Gastrocnemius medialis (tissue), 4 donors: Measurements from ENCODE around the gene LRRFIP1. TPM values are rescaled to one million over a fixed set of nuclear protein-coding genes. Genes with fewer than 3 reads are reported as not detected.

Experiments
- ATAC-seq, 2 donors: fragments of 150-250 bp; one replicate each; pipeline ENCODE4 v1.9.1; 2016
- DNase-seq, 2 donors: peaks; one replicate each; pipeline ENCODE4 v3.0.0-alpha.2; 2019
- H3K27ac ChIP-seq, 4 donors: fragments of 200-600 bp; sonication (generic); 1 replicate in 1 of 4; 2 replicates in 3 of 4; pipeline ENCODE4 v1.5.1; 2016 to 2018; ENCODE audit warnings: mild to moderate bottlenecking in 2 of 4, moderate library complexity in 1 of 4
- H3K27me3 ChIP-seq, 3 donors: fragments of 200-600 bp; sonication (generic) in 2 of 3; 1 replicate in 1 of 3; 2 replicates in 2 of 3; pipeline versions ENCODE4 v1.5.1 to v1.6.0; 2016 to 2019; ENCODE audit warnings: mild to moderate bottlenecking in 1 of 3, moderate library complexity in 1 of 3
- H3K36me3 ChIP-seq, 2 donors: fragments of 200-600 bp; sonication (generic) in 1 of 2; one replicate each; pipeline ENCODE4 v1.5.1; 2017 to 2018
- H3K4me1 ChIP-seq, 2 donors: fragments of 200-600 bp; sonication (generic) in 1 of 2; one replicate each; pipeline ENCODE4 v1.5.1; 2016 to 2017; ENCODE audit warnings: mild to moderate bottlenecking in 2 of 2
- H3K4me3 ChIP-seq, 4 donors: fragments of 200-600 bp; sonication (generic) in 3 of 4; 1 replicate in 1 of 4; 2 replicates in 3 of 4; pipeline ENCODE4 v1.5.1; 2016 to 2019; ENCODE audit warnings: mild to moderate bottlenecking in 2 of 4
- H3K9me3 ChIP-seq, 3 donors: fragments of 200-600 bp; sonication (generic) in 2 of 3; 1 replicate in 1 of 3; 2 replicates in 2 of 3; pipeline ENCODE4 v1.5.1; 2016 to 2019
- POLR2A ChIP-seq, 2 donors: fragments of 450-650 bp; IDR thresholded peaks; one replicate each; pipeline ENCODE4 v1.6.1; 2017; ENCODE audit warnings: antibody characterized with exemption in 2 of 2, mild to moderate bottlenecking in 2 of 2, moderate library complexity in 2 of 2
- in situ Hi-C, 4 donors: fragments of 200-750 bp; cut with MboI; loops; one replicate each; pipeline versions ENCODE4 v1.15.0 to v1.8.0; 2017; ENCODE audit warnings: low sequenced_read_pairs in 4 of 4
- intact Hi-C: fragments of 100-400 bp; cut with DNase I; formaldehyde crosslinking; loops from one replicate; pipeline ENCODE4 v1.15.1; 2023; ENCODE audit warnings: low total_unique reads
- total RNA-seq, 4 donors: library from RNA; depleted of rRNA; stranded (reverse); fragments of >200 nt; gene quantifications; one replicate each; pipeline versions ENCODE4 v1.1.0 to v1.2.3, GENCODE V29; 2016
- TF ChIP-seq, protein P1 (sequence below), 5 experiments: fragments of 450-650 bp in 3 of 5; fragments of 200-600 bp in 2 of 5; sonication (generic) in 2 of 5; IDR thresholded peaks in 4 of 5; conservative IDR thresholded peaks in 1 of 5; 1 replicate in 4 of 5; 2 replicates in 1 of 5; pipeline ENCODE4 v1.5.1; 2016 to 2019; ENCODE audit warnings: antibody characterized with exemption in 5 of 5, mild to moderate bottlenecking in 3 of 5, moderate library complexity in 3 of 5

LRRFIP1 gene
- total RNA-seq, 4 donors from 2014 or later: 37.9 to 74.1 (median 54.0) TPM

- intact Hi-C loops (loop anchor here (5.0 kb wide), 1 partner anchor 38 kb away; no protein-coding TSS in a partner anchor), in situ Hi-C loops (no loop called here)
- TF ChIP-seq POLR2A (IDR thresholded peaks at IDR 0.05): no peak
- TF ChIP-seq, protein P1, sequence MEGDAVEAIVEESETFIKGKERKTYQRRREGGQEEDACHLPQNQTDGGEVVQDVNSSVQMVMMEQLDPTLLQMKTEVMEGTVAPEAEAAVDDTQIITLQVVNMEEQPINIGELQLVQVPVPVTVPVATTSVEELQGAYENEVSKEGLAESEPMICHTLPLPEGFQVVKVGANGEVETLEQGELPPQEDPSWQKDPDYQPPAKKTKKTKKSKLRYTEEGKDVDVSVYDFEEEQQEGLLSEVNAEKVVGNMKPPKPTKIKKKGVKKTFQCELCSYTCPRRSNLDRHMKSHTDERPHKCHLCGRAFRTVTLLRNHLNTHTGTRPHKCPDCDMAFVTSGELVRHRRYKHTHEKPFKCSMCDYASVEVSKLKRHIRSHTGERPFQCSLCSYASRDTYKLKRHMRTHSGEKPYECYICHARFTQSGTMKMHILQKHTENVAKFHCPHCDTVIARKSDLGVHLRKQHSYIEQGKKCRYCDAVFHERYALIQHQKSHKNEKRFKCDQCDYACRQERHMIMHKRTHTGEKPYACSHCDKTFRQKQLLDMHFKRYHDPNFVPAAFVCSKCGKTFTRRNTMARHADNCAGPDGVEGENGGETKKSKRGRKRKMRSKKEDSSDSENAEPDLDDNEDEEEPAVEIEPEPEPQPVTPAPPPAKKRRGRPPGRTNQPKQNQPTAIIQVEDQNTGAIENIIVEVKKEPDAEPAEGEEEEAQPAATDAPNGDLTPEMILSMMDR (IDR thresholded peaks at IDR 0.05 in 4 of 5, conservative IDR thresholded peaks at IDR 0.05 in 1 of 5): no peak
- Histone ChIP-seq H3K27me3 (no peaks in the 10 kb centered on the region), H3K4me1 (peaks cover 69 to 81% of the 10 kb centered on the region in 2 donors), H3K4me3 (peak overlapping the region in 1 of 4 donors; percentile 28), H3K36me3 (peaks cover 0 to 11% of the 10 kb centered on the region in 2 donors), H3K27ac (peak overlapping the region; percentile 80 to 89 (median 86)), H3K9me3 (no peaks in the 10 kb centered on the region)
- no peak for DNase-seq
- ATAC-seq: no peak
Measured at GRCh38 chr2:237729681-237730475, 102.5 kb downstream of the LRRFIP1 start.

- TF ChIP-seq, protein P1 (IDR thresholded peaks at IDR 0.05 in 4 of 5, conservative IDR thresholded peaks at IDR 0.05 in 1 of 5): no peak
- TF ChIP-seq POLR2A (IDR thresholded peaks at IDR 0.05): peak in 1 of 2 donors; percentile 7
- Histone ChIP-seq H3K36me3 (peaks cover 0 to 18% of the 10 kb centered on the region in 2 donors), H3K4me3 (no peak overlapping the region), H3K27me3 (no peaks in the 10 kb centered on the region), H3K27ac (peak overlapping the region; percentile 80 to 89 (median 86)), H3K4me1 (peaks cover 58 to 67% of the 10 kb centered on the region in 2 donors), H3K9me3 (no peaks in the 10 kb centered on the region)
- in situ Hi-C loops (no loop called here), intact Hi-C loops (loop anchor here (5.0 kb wide), 1 partner anchor 39 kb away; no protein-coding TSS in a partner anchor)
- DNase-seq (peak in 1 of 2 donors; percentile 57), ATAC-seq (peak; percentile 61 to 69)
Measured at GRCh38 chr2:237731663-237732062, 104.3 kb downstream of the LRRFIP1 start.

- H3K9me3 ChIP-seq: no peaks in the 10 kb centered on the region
- peaks cover 0 to 18% of the 10 kb centered on the region in 2 donors for H3K36me3 ChIP-seq
- no peaks in the 10 kb centered on the region for H3K27me3 ChIP-seq
- peak overlapping the region; percentile 80 to 89 (median 86) for H3K27ac ChIP-seq
- in situ Hi-C loops: no loop called here
- TF ChIP-seq, protein P1 (IDR thresholded peaks at IDR 0.05 in 4 of 5, conservative IDR thresholded peaks at IDR 0.05 in 1 of 5): no peak
- TF ChIP-seq POLR2A (IDR thresholded peaks at IDR 0.05): peak in 1 of 2 donors; percentile 4
- ATAC-seq (peak in 1 of 2 donors; percentile 34), DNase-seq (no peak)
- H3K4me3 ChIP-seq: no peak overlapping the region
- intact Hi-C loops: loop anchor here (5.0 kb wide), 1 partner anchor 40 kb away; no protein-coding TSS in a partner anchor
- H3K4me1 ChIP-seq: peaks cover 58 to 67% of the 10 kb centered on the region in 2 donors
Measured at GRCh38 chr2:237732070-237732469, 104.7 kb downstream of the LRRFIP1 start.

- H3K9me3 ChIP-seq: no peaks in the 10 kb centered on the region
- peak; percentile 73 to 90 for DNase-seq
- peak overlapping the region in 3 of 4 donors; percentile 0 to 2 (median 2) for H3K4me3 ChIP-seq
- peak overlapping the region; percentile 80 to 89 (median 86) for H3K27ac ChIP-seq
- TF ChIP-seq, protein P1 (IDR thresholded peaks at IDR 0.05 in 4 of 5, conservative IDR thresholded peaks at IDR 0.05 in 1 of 5): no peak
- TF ChIP-seq POLR2A (IDR thresholded peaks at IDR 0.05): peak; percentile 30 to 51
- intact Hi-C loops: loop anchor here (5.0 kb wide), 1 partner anchor 41 kb away; no protein-coding TSS in a partner anchor
- H3K27me3 ChIP-seq: no peaks in the 10 kb centered on the region
- H3K4me1 ChIP-seq: peaks cover 60 to 68% of the 10 kb centered on the region in 2 donors
- peaks cover 0 to 18% of the 10 kb centered on the region in 2 donors for H3K36me3 ChIP-seq
- in situ Hi-C loops: no loop called here
- peak; percentile 85 to 91 for ATAC-seq
Measured at GRCh38 chr2:237732790-237733381, 105.5 kb downstream of the LRRFIP1 start.
